Neural crest cell (in vitro differentiated cells): ENCODE measurements around the gene ATF3. TPM values are rescaled to one million over a fixed set of nuclear protein-coding genes. Genes with fewer than 3 reads are reported as not detected.

Source experiments
- DNase-seq: peaks from one replicate; pipeline ENCODE4 v3.0.0; 2021; ENCODE audit warnings: low read depth, mixed read lengths, low spot score
- H3K27ac Mint-ChIP-seq: one replicate; pipeline ENCODE4 v1.8.0; 2021; ENCODE audit warnings: mild to moderate bottlenecking, mixed read lengths; ENCODE audit not compliant: unreplicated experiment
- H3K27me3 Mint-ChIP-seq: 2 replicates; pipeline ENCODE4 v1.8.0; 2021; ENCODE audit warnings: low read depth, mild to moderate bottlenecking, mixed read lengths
- H3K36me3 Mint-ChIP-seq: 2 replicates; pipeline ENCODE4 v1.8.0; 2021; ENCODE audit warnings: low read depth, mild to moderate bottlenecking, mixed read lengths
- H3K4me1 Mint-ChIP-seq: 2 replicates; pipeline ENCODE4 v1.8.0; 2021; ENCODE audit warnings: mixed read lengths
- H3K4me3 Mint-ChIP-seq: one replicate; pipeline ENCODE4 v1.8.0; 2021; ENCODE audit warnings: mild to moderate bottlenecking, mixed read lengths
- H3K9me3 Mint-ChIP-seq: 2 replicates; pipeline ENCODE4 v1.8.0; 2021; ENCODE audit warnings: mixed read lengths
- total RNA-seq: library from RNA; stranded (reverse); gene quantifications from 2 replicates; pipeline ENCODE4 v1.2.1, GENCODE V29; 2021
- TF ChIP-seq, protein P1 (sequence below): fragments of 200-600 bp; sonication (generic); conservative IDR thresholded peaks from 2 replicates; pipeline ENCODE4 v1.5.0; 2021; ENCODE audit warnings: antibody characterized with exemption, mild to moderate bottlenecking

The ATF3 gene
- total RNA-seq, 1 donor from 2014 or later: 10.3 TPM

DNA sequence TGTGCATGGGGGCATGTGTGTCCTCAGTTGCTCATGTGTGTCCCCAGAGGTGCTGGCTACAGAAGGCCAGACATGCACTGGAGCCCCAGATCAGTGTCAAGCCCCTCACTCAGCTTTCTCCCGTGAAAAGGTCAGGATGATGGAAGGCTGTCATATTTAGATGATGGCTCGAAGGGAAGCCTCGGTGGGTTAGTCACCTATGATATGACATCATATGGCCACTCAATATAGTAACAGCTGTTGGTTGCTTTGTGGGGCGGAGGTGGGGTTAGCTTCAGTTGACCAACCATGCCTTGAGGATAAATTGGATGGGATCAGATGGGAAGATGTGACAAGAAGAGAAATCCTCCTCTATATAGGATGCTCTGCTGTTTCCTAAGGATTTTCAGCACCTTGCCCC lies 43.5 kb upstream of the ATF3 start:
- no peak overlapping the region for H3K27ac Mint-ChIP-seq
- DNase-seq: no peak

DNA sequence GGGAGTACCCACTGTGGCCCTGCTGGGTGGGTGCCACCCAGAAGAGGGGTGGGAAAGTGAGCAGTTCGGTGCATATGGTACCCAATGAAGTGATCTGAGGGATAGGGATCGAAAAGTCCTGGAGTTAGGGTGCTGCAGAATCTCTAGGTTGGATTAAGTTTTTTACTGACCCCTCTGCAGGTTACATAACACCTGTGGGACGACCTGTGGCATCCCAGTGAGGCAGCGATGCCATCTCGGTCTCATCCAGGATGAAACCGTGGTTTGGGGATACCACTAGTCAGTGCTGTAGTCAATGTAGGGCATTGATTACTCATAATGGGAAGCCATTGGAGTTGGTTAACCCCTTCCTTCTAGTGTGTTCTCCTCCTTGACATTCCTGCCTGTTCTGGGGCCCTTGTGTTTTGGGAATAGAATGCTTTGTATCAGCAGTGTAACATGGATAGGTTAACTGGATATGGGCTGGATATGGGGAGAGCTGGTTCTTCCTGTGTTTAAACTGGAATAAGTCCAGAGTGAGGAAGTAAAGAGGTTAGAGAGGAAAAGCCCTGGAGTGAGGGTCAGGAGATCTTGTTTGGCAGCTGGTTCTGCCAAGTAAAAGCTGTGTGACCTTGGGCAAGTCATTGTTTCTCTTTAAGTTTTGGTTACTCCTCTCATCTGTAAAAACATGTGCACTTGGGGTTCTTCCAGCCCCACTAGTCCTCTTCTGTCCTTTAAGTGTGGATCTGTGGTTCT lies 42.8 kb upstream of the ATF3 start:
- Mint-ChIP-seq H3K36me3 (no peaks in the 10 kb centered on the region), H3K9me3 (no peaks in the 10 kb centered on the region), H3K4me1 (peaks cover 17% of the 10 kb centered on the region), H3K27ac (no peak overlapping the region), H3K4me3 (peak overlapping the region; percentile 0), H3K27me3 (no peaks in the 10 kb centered on the region)
- TF ChIP-seq, protein P1, sequence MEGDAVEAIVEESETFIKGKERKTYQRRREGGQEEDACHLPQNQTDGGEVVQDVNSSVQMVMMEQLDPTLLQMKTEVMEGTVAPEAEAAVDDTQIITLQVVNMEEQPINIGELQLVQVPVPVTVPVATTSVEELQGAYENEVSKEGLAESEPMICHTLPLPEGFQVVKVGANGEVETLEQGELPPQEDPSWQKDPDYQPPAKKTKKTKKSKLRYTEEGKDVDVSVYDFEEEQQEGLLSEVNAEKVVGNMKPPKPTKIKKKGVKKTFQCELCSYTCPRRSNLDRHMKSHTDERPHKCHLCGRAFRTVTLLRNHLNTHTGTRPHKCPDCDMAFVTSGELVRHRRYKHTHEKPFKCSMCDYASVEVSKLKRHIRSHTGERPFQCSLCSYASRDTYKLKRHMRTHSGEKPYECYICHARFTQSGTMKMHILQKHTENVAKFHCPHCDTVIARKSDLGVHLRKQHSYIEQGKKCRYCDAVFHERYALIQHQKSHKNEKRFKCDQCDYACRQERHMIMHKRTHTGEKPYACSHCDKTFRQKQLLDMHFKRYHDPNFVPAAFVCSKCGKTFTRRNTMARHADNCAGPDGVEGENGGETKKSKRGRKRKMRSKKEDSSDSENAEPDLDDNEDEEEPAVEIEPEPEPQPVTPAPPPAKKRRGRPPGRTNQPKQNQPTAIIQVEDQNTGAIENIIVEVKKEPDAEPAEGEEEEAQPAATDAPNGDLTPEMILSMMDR: no peak
- no peak for DNase-seq

More for the DNA sequence above, 43.5 kb upstream of the ATF3 start:
- Mint-ChIP-seq H3K27me3 (no peaks in the 10 kb centered on the region), H3K36me3 (no peaks in the 10 kb centered on the region), H3K9me3 (no peaks in the 10 kb centered on the region), H3K4me3 (peak overlapping the region; percentile 0), H3K4me1 (peaks cover 17% of the 10 kb centered on the region)
- TF ChIP-seq, protein P1: no peak

GRCh38 chr1:212566522-212567479 lies 41.8 kb upstream of the ATF3 start:
- peak overlapping the region; percentile 70 for H3K27ac Mint-ChIP-seq
- peak overlapping the region; percentile 84 for H3K4me3 Mint-ChIP-seq
- no peaks in the 10 kb centered on the region for H3K9me3 Mint-ChIP-seq

DNA sequence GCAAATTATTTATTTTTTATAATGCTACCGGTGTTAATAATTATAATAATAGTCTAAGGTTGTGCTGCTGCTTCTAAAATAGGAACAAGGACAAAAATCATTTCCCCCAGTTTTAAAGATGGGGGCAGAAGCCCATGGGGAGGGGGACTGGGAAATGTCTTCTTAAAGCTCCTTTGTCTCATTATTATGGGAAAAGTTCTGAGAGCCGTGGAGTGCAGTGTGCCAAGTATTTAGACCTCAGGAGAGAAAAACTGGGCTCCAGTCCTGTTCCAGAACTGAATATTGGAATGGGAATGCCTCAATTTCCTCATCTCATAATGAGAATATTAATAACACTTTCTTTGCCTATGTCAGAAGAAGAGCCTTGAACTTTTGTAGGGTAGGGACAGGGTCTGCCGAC lies 40.9 kb upstream of the ATF3 start:
- Mint-ChIP-seq H3K4me1 (peaks cover 17% of the 10 kb centered on the region), H3K36me3 (no peaks in the 10 kb centered on the region), H3K27ac (no peak overlapping the region), H3K4me3 (peak overlapping the region; percentile 84), H3K9me3 (no peaks in the 10 kb centered on the region), H3K27me3 (no peaks in the 10 kb centered on the region)
- TF ChIP-seq, protein P1: no peak
- no peak for DNase-seq

More at GRCh38 chr1:212566522-212567479, 41.8 kb upstream of the ATF3 start:
- no peak for DNase-seq
- peaks cover 17% of the 10 kb centered on the region for H3K4me1 Mint-ChIP-seq
- H3K36me3 Mint-ChIP-seq: no peaks in the 10 kb centered on the region
- no peaks in the 10 kb centered on the region for H3K27me3 Mint-ChIP-seq
- TF ChIP-seq, protein P1: no peak

GRCh38 chr1:212568978-212569537 lies 39.5 kb upstream of the ATF3 start:
- DNase-seq: no peak
- no peaks in the 10 kb centered on the region for H3K9me3 Mint-ChIP-seq
- H3K27me3 Mint-ChIP-seq: no peaks in the 10 kb centered on the region
- no peak overlapping the region for H3K4me3 Mint-ChIP-seq
- H3K4me1 Mint-ChIP-seq: peaks cover 17% of the 10 kb centered on the region
- no peak overlapping the region for H3K27ac Mint-ChIP-seq
- TF ChIP-seq, protein P1: no peak
- no peaks in the 10 kb centered on the region for H3K36me3 Mint-ChIP-seq
